T-helper 2 cell treated with Interferon-gamma antibody and Interleukin-4, amounts not matched to agents 5 μg/mL and 100 μg/mL, for 36 hours (primary cell): ENCODE results near the gene SNAP23.

Experiments
- DNase-seq: peaks from one replicate; pipeline ENCODE4 v3.0.0; 2021; ENCODE audit warnings: low spot score
- H3K27ac Mint-ChIP-seq: one replicate; pipeline ENCODE4 v1.8.0; 2021; ENCODE audit warnings: mild to moderate bottlenecking, mixed read lengths
- H3K27me3 Mint-ChIP-seq: one replicate; pipeline ENCODE4 v1.8.0; 2021; ENCODE audit warnings: low read depth, mixed read lengths
- H3K36me3 Mint-ChIP-seq: one replicate; pipeline ENCODE4 v1.8.0; 2021; ENCODE audit warnings: low read depth, mixed read lengths
- H3K4me1 Mint-ChIP-seq: one replicate; pipeline ENCODE4 v1.8.0; 2021; ENCODE audit warnings: low read depth, mixed read lengths
- H3K4me3 Mint-ChIP-seq: one replicate; pipeline ENCODE4 v1.8.0; 2022; ENCODE audit warnings: mild to moderate bottlenecking, moderate library complexity, mixed read lengths
- H3K9me3 Mint-ChIP-seq: one replicate; pipeline ENCODE4 v1.8.0; 2021; ENCODE audit warnings: mixed read lengths

SNAP23 gene

GRCh38 chr15:42495361-42496212 lies at the start of gene SNAP23:
Gene SNAP23 (plus strand): TSS chr15:42495634. CDS start chr15:42511847, 16,213 bp downstream.
- no peaks in the 10 kb centered on the region for H3K27me3 Mint-ChIP-seq
- peak within 1 kb of the TSS; percentile 90 for H3K4me3 Mint-ChIP-seq
- peak; percentile 90 for DNase-seq
- H3K4me1 Mint-ChIP-seq: peaks cover 45% of the 10 kb centered on the region
- H3K27ac Mint-ChIP-seq: peak within 1 kb of the TSS; percentile 92
- no peaks in the 10 kb centered on the region for H3K9me3 Mint-ChIP-seq
- H3K36me3 Mint-ChIP-seq: peaks cover 8% of the 10 kb centered on the region

- Mint-ChIP-seq H3K27me3 (no peaks in the 10 kb centered on the region), H3K36me3 (peaks cover 48% of the 10 kb centered on the region)
Observed at GRCh38 chr15:42447599-42447998, 47.8 kb upstream of the SNAP23 start.

GRCh38 chr15:42448281-42448680 lies 47.2 kb upstream of the SNAP23 start:
- DNase-seq: no peak
- Mint-ChIP-seq H3K27ac (no peak overlapping the region), H3K9me3 (no peaks in the 10 kb centered on the region), H3K4me1 (no peaks in the 10 kb centered on the region), H3K27me3 (no peaks in the 10 kb centered on the region), H3K36me3 (peaks cover 48% of the 10 kb centered on the region), H3K4me3 (no peak overlapping the region)

More at GRCh38 chr15:42447599-42447998, 47.8 kb upstream of the SNAP23 start:
- no peaks in the 10 kb centered on the region for H3K9me3 Mint-ChIP-seq
- no peak overlapping the region for H3K4me3 Mint-ChIP-seq
- H3K27ac Mint-ChIP-seq: no peak overlapping the region
- no peak for DNase-seq
- no peaks in the 10 kb centered on the region for H3K4me1 Mint-ChIP-seq

- no peak overlapping the region for H3K4me3 Mint-ChIP-seq
- H3K27me3 Mint-ChIP-seq: no peaks in the 10 kb centered on the region
- H3K4me1 Mint-ChIP-seq: no peaks in the 10 kb centered on the region
- no peaks in the 10 kb centered on the region for H3K9me3 Mint-ChIP-seq
- no peak overlapping the region for H3K27ac Mint-ChIP-seq
- H3K36me3 Mint-ChIP-seq: peaks cover 41% of the 10 kb centered on the region
- DNase-seq: no peak
Observed at GRCh38 chr15:42449770-42450424, 45.5 kb upstream of the SNAP23 start.

GRCh38 chr15:42450425-42450790 lies 45.0 kb upstream of the SNAP23 start:
- peaks cover 35% of the 10 kb centered on the region for H3K36me3 Mint-ChIP-seq
- no peak for DNase-seq
- no peak overlapping the region for H3K4me3 Mint-ChIP-seq
- H3K27me3 Mint-ChIP-seq: no peaks in the 10 kb centered on the region
- H3K4me1 Mint-ChIP-seq: no peaks in the 10 kb centered on the region
- H3K9me3 Mint-ChIP-seq: no peaks in the 10 kb centered on the region
- H3K27ac Mint-ChIP-seq: no peak overlapping the region

- peaks cover 22% of the 10 kb centered on the region for H3K36me3 Mint-ChIP-seq
- no peak for DNase-seq
- no peaks in the 10 kb centered on the region for H3K9me3 Mint-ChIP-seq
- no peaks in the 10 kb centered on the region for H3K27me3 Mint-ChIP-seq
- no peak overlapping the region for H3K27ac Mint-ChIP-seq
- peaks cover 2% of the 10 kb centered on the region for H3K4me1 Mint-ChIP-seq
- no peak overlapping the region for H3K4me3 Mint-ChIP-seq
Observed at GRCh38 chr15:42453826-42454225, 41.6 kb upstream of the SNAP23 start.

- H3K27me3 Mint-ChIP-seq: no peaks in the 10 kb centered on the region
- peaks cover 8% of the 10 kb centered on the region for H3K36me3 Mint-ChIP-seq
- no peaks in the 10 kb centered on the region for H3K9me3 Mint-ChIP-seq
- no peak overlapping the region for H3K4me3 Mint-ChIP-seq
- no peak for DNase-seq
- no peak overlapping the region for H3K27ac Mint-ChIP-seq
- H3K4me1 Mint-ChIP-seq: peaks cover 5% of the 10 kb centered on the region
Observed at GRCh38 chr15:42456531-42456930, 38.9 kb upstream of the SNAP23 start.

- Mint-ChIP-seq H3K36me3 (peaks cover 5% of the 10 kb centered on the region), H3K27me3 (no peaks in the 10 kb centered on the region), H3K4me1 (peaks cover 5% of the 10 kb centered on the region), H3K9me3 (no peaks in the 10 kb centered on the region), H3K27ac (no peak overlapping the region), H3K4me3 (no peak overlapping the region)
- no peak for DNase-seq
Observed at GRCh38 chr15:42456971-42457370, 38.5 kb upstream of the SNAP23 start.

GRCh38 chr15:42457445-42458442 lies 37.7 kb upstream of the SNAP23 start:
- H3K4me1 Mint-ChIP-seq: peaks cover 5% of the 10 kb centered on the region
- no peaks in the 10 kb centered on the region for H3K27me3 Mint-ChIP-seq
- H3K9me3 Mint-ChIP-seq: no peaks in the 10 kb centered on the region
- H3K27ac Mint-ChIP-seq: no peak overlapping the region
- no peak overlapping the region for H3K4me3 Mint-ChIP-seq
- H3K36me3 Mint-ChIP-seq: peaks cover 5% of the 10 kb centered on the region
- DNase-seq: no peak

GRCh38 chr15:42461261-42461660 lies 34.2 kb upstream of the SNAP23 start:
- no peaks in the 10 kb centered on the region for H3K9me3 Mint-ChIP-seq
- no peak overlapping the region for H3K27ac Mint-ChIP-seq
- peaks cover 19% of the 10 kb centered on the region for H3K36me3 Mint-ChIP-seq
- no peaks in the 10 kb centered on the region for H3K27me3 Mint-ChIP-seq
- no peak overlapping the region for H3K4me3 Mint-ChIP-seq
- DNase-seq: no peak
- peaks cover 5% of the 10 kb centered on the region for H3K4me1 Mint-ChIP-seq

- Mint-ChIP-seq H3K4me1 (peaks cover 3% of the 10 kb centered on the region), H3K36me3 (peaks cover 21% of the 10 kb centered on the region), H3K27ac (no peak overlapping the region), H3K27me3 (no peaks in the 10 kb centered on the region), H3K9me3 (no peaks in the 10 kb centered on the region), H3K4me3 (no peak overlapping the region)
- no peak for DNase-seq
Observed at GRCh38 chr15:42465520-42466259, 29.7 kb upstream of the SNAP23 start.

- no peak for DNase-seq
- peaks cover 3% of the 10 kb centered on the region for H3K4me1 Mint-ChIP-seq
- H3K27me3 Mint-ChIP-seq: no peaks in the 10 kb centered on the region
- peaks cover 11% of the 10 kb centered on the region for H3K36me3 Mint-ChIP-seq
- H3K27ac Mint-ChIP-seq: peak overlapping the region; percentile 50
- no peak overlapping the region for H3K4me3 Mint-ChIP-seq
- no peaks in the 10 kb centered on the region for H3K9me3 Mint-ChIP-seq
Observed at GRCh38 chr15:42471002-42471401, 24.4 kb upstream of the SNAP23 start.

- DNase-seq: no peak
- peaks cover 7% of the 10 kb centered on the region for H3K36me3 Mint-ChIP-seq
- no peak overlapping the region for H3K4me3 Mint-ChIP-seq
- no peak overlapping the region for H3K27ac Mint-ChIP-seq
- H3K9me3 Mint-ChIP-seq: no peaks in the 10 kb centered on the region
- peaks cover 3% of the 10 kb centered on the region for H3K4me1 Mint-ChIP-seq
- no peaks in the 10 kb centered on the region for H3K27me3 Mint-ChIP-seq
Observed at GRCh38 chr15:42474827-42475226, 20.6 kb upstream of the SNAP23 start.
